ENCODE results near the gene RGS9. TPM values are rescaled to one million over a fixed set of nuclear protein-coding genes. Genes with fewer than 3 reads are reported as not detected.

The RGS9 gene
- total RNA-seq, 2 donors from 2014 or later: 3.2 to 4.0 TPM

- no peak for DNase-seq (ENCODE audit: low spot score)
- Histone ChIP-seq H3K4me3 (no peak overlapping the region), H3K27ac (no peak overlapping the region), H3K4me1 (ENCODE audit: control insufficient read depth in 1 of 2, low read depth in 2 of 2) (no peaks in the 10 kb centered on the region), H3K27me3 (replicated peaks; ENCODE audit: insufficient read depth) (no peaks in the 10 kb centered on the region), H3K9me3 (no peaks in the 10 kb centered on the region), H3K36me3 (no peaks in the 10 kb centered on the region)
- no peak for ATAC-seq (ENCODE audit: insufficient number of reproducible peaks, low FRiP score, low read depth)
- no peak for TF ChIP-seq CTCF (IDR thresholded peaks at IDR 0.05)
Measured at GRCh38 chr17:65156185-65156834, 19.1 kb downstream of the RGS9 start.

- Histone ChIP-seq H3K4me3 (no peak overlapping the region), H3K9me3 (no peaks in the 10 kb centered on the region), H3K4me1 (ENCODE audit: control insufficient read depth in 1 of 2, low read depth in 2 of 2) (no peaks in the 10 kb centered on the region), H3K27ac (no peak overlapping the region), H3K36me3 (no peaks in the 10 kb centered on the region), H3K27me3 (replicated peaks; ENCODE audit: insufficient read depth) (no peaks in the 10 kb centered on the region)
- ATAC-seq (ENCODE audit: insufficient number of reproducible peaks, low FRiP score, low read depth) (no peak), DNase-seq (ENCODE audit: low spot score) (no peak)
- TF ChIP-seq CTCF (IDR thresholded peaks at IDR 0.05): no peak
Measured at GRCh38 chr17:65156835-65157565, 19.8 kb downstream of the RGS9 start.

- Histone ChIP-seq H3K36me3 (no peaks in the 10 kb centered on the region), H3K4me3 (no peak overlapping the region), H3K9me3 (no peaks in the 10 kb centered on the region), H3K27me3 (replicated peaks; ENCODE audit: insufficient read depth) (no peaks in the 10 kb centered on the region), H3K27ac (no peak overlapping the region), H3K4me1 (ENCODE audit: control insufficient read depth in 1 of 2, low read depth in 2 of 2) (no peaks in the 10 kb centered on the region)
- TF ChIP-seq CTCF (IDR thresholded peaks at IDR 0.05): no peak
- ATAC-seq (ENCODE audit: insufficient number of reproducible peaks, low FRiP score, low read depth): no peak
- no peak for DNase-seq (ENCODE audit: low spot score)
Measured at GRCh38 chr17:65158041-65158440, 20.9 kb downstream of the RGS9 start.

GRCh38 chr17:65158622-65159021, 21.5 kb downstream of the RGS9 start:
- Histone ChIP-seq H3K4me1 (ENCODE audit: control insufficient read depth in 1 of 2, low read depth in 2 of 2) (no peaks in the 10 kb centered on the region), H3K27me3 (replicated peaks; ENCODE audit: insufficient read depth) (no peaks in the 10 kb centered on the region), H3K27ac (no peak overlapping the region), H3K36me3 (no peaks in the 10 kb centered on the region), H3K9me3 (no peaks in the 10 kb centered on the region), H3K4me3 (no peak overlapping the region)
- ATAC-seq (ENCODE audit: insufficient number of reproducible peaks, low FRiP score, low read depth): no peak
- no peak for TF ChIP-seq CTCF (IDR thresholded peaks at IDR 0.05)
- DNase-seq (ENCODE audit: low spot score): no peak

- H3K9me3 ChIP-seq: no peaks in the 10 kb centered on the region
- no peaks in the 10 kb centered on the region for H3K4me1 ChIP-seq (ENCODE audit: control insufficient read depth in 1 of 2, low read depth in 2 of 2)
- no peak overlapping the region for H3K4me3 ChIP-seq
- H3K36me3 ChIP-seq: no peaks in the 10 kb centered on the region
- TF ChIP-seq CTCF (IDR thresholded peaks at IDR 0.05): no peak
- DNase-seq (ENCODE audit: low spot score) (no peak), ATAC-seq (ENCODE audit: insufficient number of reproducible peaks, low FRiP score, low read depth) (no peak)
- no peak overlapping the region for H3K27ac ChIP-seq
- H3K27me3 ChIP-seq (replicated peaks; ENCODE audit: insufficient read depth): no peaks in the 10 kb centered on the region
Measured at GRCh38 chr17:65160516-65160915, 23.3 kb downstream of the RGS9 start.
